PC-9 (cell line): ENCODE results near the gene CELF2. TPM values are rescaled to one million over a fixed set of nuclear protein-coding genes. Genes with fewer than 3 reads are reported as not detected.

ENCODE experiments used
- Bru-seq: library from RNA; stranded (reverse); fragments of 400-500 nt; gene quantifications from one replicate; lab custom pipeline; 2021; lab: Mats Ljungman, UMichigan
- BruChase-seq, 2 experiments: library from RNA; stranded (reverse); fragments of 400-500 nt; gene quantifications; one replicate each; lab custom pipeline; 2021; lab: Mats Ljungman, UMichigan
- BruUV-seq: library from RNA; stranded (reverse); fragments of 400-500 nt; replicated peaks from 2 replicates; lab custom pipeline; 2021; lab: Mats Ljungman, UMichigan
- CTCF ChIA-PET: fragments of 300-600 bp; sonication (Branson Sonifier 250); formaldehyde crosslinking; loops from one replicate; lab custom pipeline; 2022; ENCODE audit warnings: antibody characterized with exemption; lab: Charles Lee
- POLR2A ChIA-PET: fragments of 300-600 bp; sonication (Branson Sonifier 250); formaldehyde crosslinking; loops from one replicate; lab custom pipeline; 2022; ENCODE audit warnings: antibody characterized with exemption; ENCODE audit not compliant: unreplicated experiment; lab: Charles Lee
- DNase-seq, 2 experiments: peaks; one replicate each; pipeline versions ENCODE4 v3.0.0 to v3.0.0-alpha.2; 2015 to 2022; ENCODE audit warnings: mixed read lengths in 1 of 2
- H2AFZ ChIP-seq: fragments of 200-600 bp; sonication (generic); 2 replicates; pipeline ENCODE4 v1.8.1; 2017; ENCODE audit warnings: antibody characterized with exemption
- H3F3A ChIP-seq: fragments of 200-600 bp; sonication (generic); 2 replicates; pipeline ENCODE4 v1.8.1; 2017; ENCODE audit warnings: antibody characterized with exemption, mild to moderate bottlenecking, low read depth; ENCODE audit not compliant: insufficient read depth
- H3K27ac ChIP-seq: fragments of 200-600 bp; sonication (generic); 2 replicates; pipeline ENCODE4 v1.6.1; 2016; ENCODE audit warnings: mixed run types
- H3K27me3 ChIP-seq: fragments of 200-600 bp; sonication (generic); 2 replicates; pipeline ENCODE4 v1.6.1; 2016; ENCODE audit warnings: low read depth, mixed run types; ENCODE audit not compliant: insufficient read depth
- H3K36me3 ChIP-seq: fragments of 200-600 bp; sonication (generic); 2 replicates; pipeline ENCODE4 v1.6.1; 2016; ENCODE audit warnings: low read depth, mixed run types
- H3K4me1 ChIP-seq: fragments of 200-600 bp; sonication (generic); replicated peaks from 2 replicates; pipeline ENCODE4 v1.6.1; 2016; ENCODE audit warnings: mixed run types; ENCODE audit not compliant: insufficient read depth
- H3K4me2 ChIP-seq: fragments of 200-600 bp; sonication (generic); 2 replicates; pipeline ENCODE4 v1.6.1; 2017; ENCODE audit warnings: mixed run types
- H3K4me3 ChIP-seq: fragments of 200-600 bp; sonication (generic); 2 replicates; pipeline ENCODE4 v1.6.1; 2016; ENCODE audit warnings: mixed run types
- H3K79me2 ChIP-seq: fragments of 200-600 bp; sonication (generic); 2 replicates; pipeline ENCODE4 v1.6.1; 2017; ENCODE audit warnings: low read depth, mixed run types
- H3K9me2 ChIP-seq: fragments of 200-600 bp; sonication (generic); 2 replicates; pipeline ENCODE4 v1.8.1; 2017; ENCODE audit warnings: mild to moderate bottlenecking; ENCODE audit not compliant: insufficient read depth
- H3K9me3 ChIP-seq: fragments of 200-600 bp; sonication (generic); 2 replicates; pipeline ENCODE4 v1.8.1; 2016; ENCODE audit warnings: low read depth; ENCODE audit not compliant: insufficient read depth
- H4K20me1 ChIP-seq: fragments of 200-600 bp; sonication (generic); 2 replicates; pipeline ENCODE4 v1.8.1; 2017; ENCODE audit not compliant: insufficient read depth
- CTCF ChIP-seq: fragments of 200-600 bp; sonication (generic); conservative IDR thresholded peaks from 2 replicates; pipeline ENCODE4 v1.6.1; 2017; ENCODE audit warnings: mixed run types, antibody characterized with exemption, mild to moderate bottlenecking, moderate library complexity
- EZH2 ChIP-seq: fragments of 200-600 bp; sonication (generic); IDR thresholded peaks from 2 replicates; pipeline ENCODE4 v1.8.0; 2017; ENCODE audit warnings: antibody characterized with exemption, low read depth
- intact Hi-C: fragments of 100-400 bp; cut with micrococcal nuclease; formaldehyde crosslinking; loops from one replicate; pipeline ENCODE4 v1.10.0; 2022; ENCODE audit not compliant: unreplicated experiment
- long read RNA-seq: library from polyadenylated mRNA; stranded (forward); transcript quantifications from one replicate; pipeline ENCODE4 v2.0.0, GENCODE V29; 2022
- total RNA-seq: library from RNA; stranded (reverse); gene quantifications from 2 replicates; pipeline ENCODE4 v1.2.3, GENCODE V29; 2021

Gene CELF2
- not detected in 2 replicates for total RNA-seq
- Bru-seq, nascent RNA: percentile 10 among the genes with signal in this experiment
- BruChase-seq, experiment 1, labeled RNA remaining after a 2-hour chase: percentile 9 among the genes with signal in this experiment
- percentile 8 among the genes with signal in this experiment for BruChase-seq, experiment 2, labeled RNA remaining after a 6-hour chase
- long read RNA-seq, partial matches to known transcripts: 1 of 2 reads
- long read RNA-seq, other reads (novel, unspliced or antisense): 1 of 2 reads

- Histone ChIP-seq H3F3A (no peaks in the 10 kb centered on the region), H3K9me2 (no peaks in the 10 kb centered on the region), H3K4me1 (no peaks in the 10 kb centered on the region), H3K4me2 (no peak within 1 kb of the TSS), H3K27me3 (no peaks in the 10 kb centered on the region), H2AFZ (no peak within 1 kb of the TSS), H3K36me3 (no peaks in the 10 kb centered on the region), H3K79me2 (no peaks in the 10 kb centered on the region), H3K27ac (no peak within 1 kb of the TSS), H4K20me1 (no peaks in the 10 kb centered on the region), H3K4me3 (no peak within 1 kb of the TSS), H3K9me3 (no peaks in the 10 kb centered on the region)
- CTCF ChIA-PET: no interaction called here
- TF ChIP-seq CTCF (no peak), EZH2 (no peak)
- POLR2A ChIA-PET: no interaction called here
- no peak for DNase-seq
- intact Hi-C loops: no loop called here
- BruUV-seq: no TSS peak
Observed at GRCh38 chr10:11017570-11018431, at the start of gene CELF2. Gene CELF2, plus strand, starts transcription at chr10:11017872. Its CDS starts 218 bp downstream, at chr10:11018090.

DNA sequence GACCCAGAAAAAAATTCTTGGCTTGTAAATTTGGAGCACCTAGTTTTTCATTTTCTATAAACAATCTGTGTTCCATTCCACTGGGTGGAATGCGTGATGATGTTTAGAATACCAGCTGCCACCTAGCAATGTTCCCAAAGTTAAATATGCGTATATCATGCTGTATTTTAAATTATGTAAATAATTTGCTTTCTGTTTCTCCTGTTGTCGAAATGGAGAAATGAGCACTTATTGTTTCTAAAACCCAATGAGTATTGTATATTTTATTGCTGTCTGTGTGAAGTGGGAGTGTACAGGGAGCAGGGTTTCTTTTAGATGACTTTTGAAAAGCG, 49.4 kb upstream of the CELF2 start:
- no peaks in the 10 kb centered on the region for H3K4me1 ChIP-seq
- no peak overlapping the region for H3K27ac ChIP-seq
- no peaks in the 10 kb centered on the region for H3K9me2 ChIP-seq
- no peaks in the 10 kb centered on the region for H3K36me3 ChIP-seq
- intact Hi-C loops: no loop called here
- BruUV-seq: no TSS peak
- H2AFZ ChIP-seq: no peak overlapping the region
- H3K79me2 ChIP-seq: no peaks in the 10 kb centered on the region
- no peaks in the 10 kb centered on the region for H3K9me3 ChIP-seq
- H4K20me1 ChIP-seq: no peaks in the 10 kb centered on the region
- H3K4me3 ChIP-seq: no peak overlapping the region
- POLR2A ChIA-PET: no interaction called here
- TF ChIP-seq EZH2: no peak
- TF ChIP-seq CTCF: no peak
- CTCF ChIA-PET: no interaction called here
- DNase-seq: no peak
- H3F3A ChIP-seq: no peaks in the 10 kb centered on the region
- H3K27me3 ChIP-seq: peaks cover 16% of the 10 kb centered on the region; the same call in 1 of the 2 replicates
- H3K4me2 ChIP-seq: no peak overlapping the region

- Histone ChIP-seq H3F3A (no peaks in the 10 kb centered on the region), H2AFZ (no peak overlapping the region), H3K4me2 (no peak overlapping the region), H3K4me3 (no peak overlapping the region), H3K36me3 (no peaks in the 10 kb centered on the region), H3K27ac (no peak overlapping the region), H3K79me2 (no peaks in the 10 kb centered on the region), H3K4me1 (no peaks in the 10 kb centered on the region), H3K9me3 (no peaks in the 10 kb centered on the region), H3K9me2 (no peaks in the 10 kb centered on the region), H3K27me3 (peaks cover 16% of the 10 kb centered on the region; the same call in 1 of the 2 replicates), H4K20me1 (no peaks in the 10 kb centered on the region)
- DNase-seq: no peak
- CTCF ChIA-PET: no interaction called here
- BruUV-seq: no TSS peak
- TF ChIP-seq CTCF (no peak), EZH2 (no peak)
- intact Hi-C loops: no loop called here
- POLR2A ChIA-PET: no interaction called here
Observed at GRCh38 chr10:10973310-10973709, 44.4 kb upstream of the CELF2 start.
